Astrocyte of the spinal cord (primary cell): ENCODE data around the gene SH2D3C.
A peak's percentile ranks its signal among the peaks of the same experiment; 100 is the strongest.
"Not testable (repeated sequence)": the region's sequence is repeated elsewhere in the genome, so short reads cannot be mapped to it uniquely, and the experiment has no call there.

Source experiments
- DNase-seq: peaks from one replicate; pipeline ENCODE4 v3.0.0; 2011; ENCODE audit warnings: low read depth, low spot score
- H3K4me3 ChIP-seq: 2 replicates; pipeline ENCODE4 v1.5.1; 2011; ENCODE audit warnings: low read depth, mild to moderate bottlenecking, low read length, moderate library complexity
- in situ Hi-C: cut with HindIII; loops from 2 replicates; pipeline ENCODE4 v1.10.0; 2017; ENCODE audit warnings: low sequenced_read_pairs
- TF ChIP-seq, protein P1 (sequence below): IDR thresholded peaks from 2 replicates; pipeline ENCODE4 v1.5.1; 2012; ENCODE audit warnings: low read depth, mild to moderate bottlenecking, low read length, inconsistent platforms

The SH2D3C gene

GRCh38 chr9:127785023-127785932, 6.8 kb upstream of the SH2D3C start:
- in situ Hi-C loops, result no loop called here
- TF ChIP-seq, protein P1, sequence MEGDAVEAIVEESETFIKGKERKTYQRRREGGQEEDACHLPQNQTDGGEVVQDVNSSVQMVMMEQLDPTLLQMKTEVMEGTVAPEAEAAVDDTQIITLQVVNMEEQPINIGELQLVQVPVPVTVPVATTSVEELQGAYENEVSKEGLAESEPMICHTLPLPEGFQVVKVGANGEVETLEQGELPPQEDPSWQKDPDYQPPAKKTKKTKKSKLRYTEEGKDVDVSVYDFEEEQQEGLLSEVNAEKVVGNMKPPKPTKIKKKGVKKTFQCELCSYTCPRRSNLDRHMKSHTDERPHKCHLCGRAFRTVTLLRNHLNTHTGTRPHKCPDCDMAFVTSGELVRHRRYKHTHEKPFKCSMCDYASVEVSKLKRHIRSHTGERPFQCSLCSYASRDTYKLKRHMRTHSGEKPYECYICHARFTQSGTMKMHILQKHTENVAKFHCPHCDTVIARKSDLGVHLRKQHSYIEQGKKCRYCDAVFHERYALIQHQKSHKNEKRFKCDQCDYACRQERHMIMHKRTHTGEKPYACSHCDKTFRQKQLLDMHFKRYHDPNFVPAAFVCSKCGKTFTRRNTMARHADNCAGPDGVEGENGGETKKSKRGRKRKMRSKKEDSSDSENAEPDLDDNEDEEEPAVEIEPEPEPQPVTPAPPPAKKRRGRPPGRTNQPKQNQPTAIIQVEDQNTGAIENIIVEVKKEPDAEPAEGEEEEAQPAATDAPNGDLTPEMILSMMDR, result peak; percentile 77
- peak; percentile 84 for DNase-seq
- peak overlapping the region; percentile 50 for H3K4me3 ChIP-seq

DNA sequence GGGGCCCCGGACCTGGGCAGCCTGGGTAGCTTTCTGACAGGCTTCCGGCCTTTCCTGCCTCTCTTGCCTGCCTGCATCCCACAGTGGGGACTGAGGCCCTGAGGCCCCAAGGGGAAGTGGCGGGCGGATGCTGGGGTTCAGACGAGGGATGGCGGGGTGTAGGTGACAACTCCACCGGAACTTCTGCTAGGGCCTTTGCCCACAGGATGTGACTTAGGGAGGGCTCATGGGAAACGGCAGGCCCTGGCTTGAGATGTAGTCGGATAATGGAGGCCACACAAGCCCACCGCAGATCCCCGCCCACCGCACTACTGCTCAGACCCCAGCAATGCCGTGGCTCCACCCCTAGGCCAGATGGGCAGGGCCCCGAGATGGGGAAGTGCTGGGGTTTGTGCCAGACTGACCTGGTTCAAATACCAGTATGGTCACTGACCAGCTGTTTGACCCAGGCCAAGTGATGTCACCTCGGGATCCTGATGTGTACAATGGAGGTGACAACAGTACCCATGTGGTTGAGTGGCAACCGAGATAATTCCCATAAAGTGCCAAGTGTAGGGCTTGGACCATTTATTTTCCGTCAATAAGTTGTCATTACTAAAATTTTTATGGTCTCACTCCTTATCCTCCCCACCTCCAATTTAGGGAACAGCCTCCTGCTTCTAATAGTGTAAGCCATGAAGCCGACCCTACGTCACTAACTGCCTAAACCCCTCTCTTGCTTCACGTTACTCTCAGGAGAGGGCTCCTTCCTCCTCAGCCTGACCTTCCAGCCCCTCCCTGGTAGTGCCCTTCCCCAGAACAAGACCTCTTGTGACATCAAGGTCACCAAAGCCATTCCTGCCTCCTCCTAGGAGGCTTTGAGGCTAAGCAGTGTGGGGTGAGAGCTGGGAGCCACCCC, 4.9 kb upstream of the SH2D3C start:
- TF ChIP-seq, protein P1, result no peak
- in situ Hi-C loops, result no loop called here
- no peak overlapping the region for H3K4me3 ChIP-seq
- no peak for DNase-seq

GRCh38 chr9:127781806-127782205, 3.3 kb upstream of the SH2D3C start:
- DNase-seq, result no peak
- no peak overlapping the region for H3K4me3 ChIP-seq
- in situ Hi-C loops, result no loop called here
- TF ChIP-seq, protein P1, result no peak

DNA sequence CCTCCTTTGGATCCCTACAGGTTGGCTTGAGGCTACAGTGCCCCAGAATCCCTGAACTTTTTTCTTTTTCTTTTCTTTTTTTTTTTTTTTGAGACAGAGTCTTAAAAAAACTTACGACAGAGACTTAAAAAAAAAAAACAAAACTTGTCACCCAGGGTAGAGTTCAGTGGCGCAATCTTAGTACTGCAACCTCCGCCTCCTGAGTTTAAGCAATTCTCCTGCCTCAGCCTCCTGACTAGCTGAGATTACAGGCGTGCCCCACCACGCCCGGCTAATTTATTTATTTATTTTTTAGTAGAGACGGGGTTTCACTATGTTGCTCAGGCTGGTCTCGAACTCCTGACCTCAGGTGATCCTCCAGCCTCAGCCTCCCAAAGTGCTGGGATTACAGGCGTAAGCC, 2.4 kb upstream of the SH2D3C start:
- in situ Hi-C loops, H3K4me3 ChIP-seq, DNase-seq: not testable (repeated sequence)

DNA sequence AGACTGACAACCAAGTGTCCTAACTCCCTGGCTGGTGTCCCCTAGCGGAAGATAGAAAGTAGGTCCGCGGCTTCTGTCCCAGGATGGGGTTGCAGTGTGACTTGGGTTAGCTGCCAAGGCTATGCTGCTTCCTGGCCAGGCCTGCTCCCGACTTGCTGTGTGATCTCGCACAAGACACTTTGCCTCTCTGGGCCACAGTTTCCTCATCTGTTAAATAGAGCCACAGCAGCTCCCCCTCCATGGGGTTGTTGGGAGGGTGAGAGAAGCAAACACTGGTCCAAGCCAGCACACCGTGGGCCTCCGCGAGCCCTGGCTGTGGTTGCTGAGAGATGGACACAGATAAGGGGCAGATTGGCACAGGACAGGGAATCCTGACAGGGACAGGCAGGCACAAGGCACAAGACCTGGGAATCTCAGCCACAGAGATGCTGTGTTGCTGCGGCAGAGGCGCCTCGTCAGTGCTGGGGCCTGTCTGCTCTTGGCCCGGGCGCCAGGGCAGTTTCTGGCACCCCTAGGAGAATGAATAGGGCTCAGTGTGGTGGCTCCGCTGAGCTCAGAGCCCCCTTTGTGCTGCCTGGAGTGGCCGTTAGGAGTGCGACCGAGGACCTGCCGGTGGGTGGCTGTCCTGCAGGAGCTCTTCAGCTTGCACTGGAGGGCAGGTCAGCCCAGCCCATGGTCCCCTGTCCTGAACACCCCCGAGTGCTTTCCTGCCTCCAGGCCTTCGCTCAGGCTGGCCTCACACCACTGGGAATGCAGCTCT, 1.8 kb upstream of the SH2D3C start:
- DNase-seq, result no peak
- H3K4me3 ChIP-seq, result no peak overlapping the region
- TF ChIP-seq, protein P1, result no peak
- in situ Hi-C loops, result no loop called here

GRCh38 chr9:127779136-127779981, 893 bp upstream of the SH2D3C start:
- no peak overlapping the region for H3K4me3 ChIP-seq
- DNase-seq, result no peak

More at GRCh38 chr9:127779136-127779981, 893 bp upstream of the SH2D3C start:
- TF ChIP-seq, protein P1, result no peak
- in situ Hi-C loops, result no loop called here
